HL-60 (cell line): Measurements from ENCODE around the gene CBX8.
A peak's percentile ranks its signal among the peaks of the same experiment; 100 is the strongest.

ENCODE experiments used
- DNase-seq, 2 experiments: peaks; one replicate each; pipeline ENCODE4 v3.0.0-alpha.2; 2010 to 2020; ENCODE audit warnings: low read depth in 1 of 2, low spot score in 1 of 2
- H3K27ac ChIP-seq: fragments of 250-450 bp; sonication (Bioruptor Pico); replicated peaks from 2 replicates; pipeline ENCODE4 v1.5.1; 2020; ENCODE audit warnings: mild to moderate bottlenecking, moderate library complexity
- H3K27me3 ChIP-seq: fragments of 250-450 bp; sonication (Bioruptor Pico); 2 replicates; pipeline ENCODE4 v1.5.1; 2021; ENCODE audit warnings: mild to moderate bottlenecking, moderate library complexity; ENCODE audit not compliant: insufficient read depth, poor library complexity, severe bottlenecking
- H3K4me3 ChIP-seq: replicated peaks from 2 replicates; pipeline ENCODE4 v1.5.1; 2011; ENCODE audit warnings: mild to moderate bottlenecking, control low read depth, low read length; ENCODE audit not compliant: insufficient read depth
- GABPA ChIP-seq: IDR thresholded peaks from 2 replicates; pipeline ENCODE4 v1.6.1; 2012; ENCODE audit warnings: low read depth
- POLR2AphosphoS5 ChIP-seq: IDR thresholded peaks from 2 replicates; pipeline ENCODE4 v1.6.1; 2012; ENCODE audit warnings: low read depth
- SPI1 ChIP-seq: IDR thresholded peaks from 2 replicates; pipeline ENCODE4 v1.6.1; 2012; ENCODE audit warnings: low read depth, mild to moderate bottlenecking, borderline replicate concordance
- TF ChIP-seq, protein P1 (sequence below): IDR thresholded peaks from one replicate; pipeline ENCODE4 v1.5.1; 2011; ENCODE audit warnings: low read length, control low read depth, inconsistent platforms; ENCODE audit not compliant: insufficient read depth
- TF ChIP-seq, protein P2 (sequence below): IDR thresholded peaks from 2 replicates; pipeline ENCODE4 v1.6.1; 2012; ENCODE audit warnings: low read depth; ENCODE audit not compliant: insufficient replicate concordance

Gene CBX8

DNA sequence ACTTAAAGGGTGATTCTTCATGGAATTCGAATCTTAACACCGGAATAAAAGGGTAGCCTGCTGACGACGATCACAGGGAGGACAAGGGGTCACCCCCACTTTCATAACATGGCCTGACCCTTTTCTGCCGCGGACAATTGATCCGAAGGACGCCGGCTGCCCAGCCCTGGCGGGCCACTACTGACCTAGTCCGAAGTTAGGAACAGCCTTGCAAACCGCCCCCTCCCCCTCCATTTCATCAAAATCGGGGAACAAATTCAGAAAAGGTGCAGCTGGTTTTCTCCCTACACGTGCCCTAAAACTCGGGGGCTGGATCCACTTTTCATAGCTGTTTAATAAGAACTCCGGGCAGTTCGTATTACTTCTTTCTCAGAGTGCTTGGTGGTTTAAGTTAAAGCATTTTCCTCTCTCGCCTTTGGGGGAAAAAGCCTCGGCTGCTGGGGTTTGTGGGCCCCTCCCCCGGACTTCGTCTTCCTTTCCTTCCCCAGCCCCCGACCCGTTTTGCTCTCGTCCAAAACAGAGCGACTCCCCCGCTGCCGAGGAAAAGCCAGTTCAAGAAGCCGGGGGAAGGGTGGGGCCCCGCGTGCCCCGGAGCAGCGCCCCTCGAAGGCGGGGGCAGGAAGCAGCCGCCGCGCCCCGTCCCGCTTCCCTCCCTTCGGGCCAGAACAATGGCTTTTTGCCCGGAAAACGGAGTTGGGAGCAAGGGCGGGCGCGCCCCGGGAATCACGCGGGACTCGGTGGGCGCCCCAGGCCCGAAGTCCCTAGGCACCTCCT lies 19.6 kb downstream of the CBX8 start:
- H3K27me3 ChIP-seq = peaks cover 31% of the 10 kb centered on the region
- DNase-seq = peak; percentile 39 to 44
- H3K27ac ChIP-seq = no peak overlapping the region
- TF ChIP-seq, protein P1, sequence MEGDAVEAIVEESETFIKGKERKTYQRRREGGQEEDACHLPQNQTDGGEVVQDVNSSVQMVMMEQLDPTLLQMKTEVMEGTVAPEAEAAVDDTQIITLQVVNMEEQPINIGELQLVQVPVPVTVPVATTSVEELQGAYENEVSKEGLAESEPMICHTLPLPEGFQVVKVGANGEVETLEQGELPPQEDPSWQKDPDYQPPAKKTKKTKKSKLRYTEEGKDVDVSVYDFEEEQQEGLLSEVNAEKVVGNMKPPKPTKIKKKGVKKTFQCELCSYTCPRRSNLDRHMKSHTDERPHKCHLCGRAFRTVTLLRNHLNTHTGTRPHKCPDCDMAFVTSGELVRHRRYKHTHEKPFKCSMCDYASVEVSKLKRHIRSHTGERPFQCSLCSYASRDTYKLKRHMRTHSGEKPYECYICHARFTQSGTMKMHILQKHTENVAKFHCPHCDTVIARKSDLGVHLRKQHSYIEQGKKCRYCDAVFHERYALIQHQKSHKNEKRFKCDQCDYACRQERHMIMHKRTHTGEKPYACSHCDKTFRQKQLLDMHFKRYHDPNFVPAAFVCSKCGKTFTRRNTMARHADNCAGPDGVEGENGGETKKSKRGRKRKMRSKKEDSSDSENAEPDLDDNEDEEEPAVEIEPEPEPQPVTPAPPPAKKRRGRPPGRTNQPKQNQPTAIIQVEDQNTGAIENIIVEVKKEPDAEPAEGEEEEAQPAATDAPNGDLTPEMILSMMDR = no peak
- TF ChIP-seq POLR2AphosphoS5 (no peak), GABPA (no peak), SPI1 (no peak)
- TF ChIP-seq, protein P2, sequence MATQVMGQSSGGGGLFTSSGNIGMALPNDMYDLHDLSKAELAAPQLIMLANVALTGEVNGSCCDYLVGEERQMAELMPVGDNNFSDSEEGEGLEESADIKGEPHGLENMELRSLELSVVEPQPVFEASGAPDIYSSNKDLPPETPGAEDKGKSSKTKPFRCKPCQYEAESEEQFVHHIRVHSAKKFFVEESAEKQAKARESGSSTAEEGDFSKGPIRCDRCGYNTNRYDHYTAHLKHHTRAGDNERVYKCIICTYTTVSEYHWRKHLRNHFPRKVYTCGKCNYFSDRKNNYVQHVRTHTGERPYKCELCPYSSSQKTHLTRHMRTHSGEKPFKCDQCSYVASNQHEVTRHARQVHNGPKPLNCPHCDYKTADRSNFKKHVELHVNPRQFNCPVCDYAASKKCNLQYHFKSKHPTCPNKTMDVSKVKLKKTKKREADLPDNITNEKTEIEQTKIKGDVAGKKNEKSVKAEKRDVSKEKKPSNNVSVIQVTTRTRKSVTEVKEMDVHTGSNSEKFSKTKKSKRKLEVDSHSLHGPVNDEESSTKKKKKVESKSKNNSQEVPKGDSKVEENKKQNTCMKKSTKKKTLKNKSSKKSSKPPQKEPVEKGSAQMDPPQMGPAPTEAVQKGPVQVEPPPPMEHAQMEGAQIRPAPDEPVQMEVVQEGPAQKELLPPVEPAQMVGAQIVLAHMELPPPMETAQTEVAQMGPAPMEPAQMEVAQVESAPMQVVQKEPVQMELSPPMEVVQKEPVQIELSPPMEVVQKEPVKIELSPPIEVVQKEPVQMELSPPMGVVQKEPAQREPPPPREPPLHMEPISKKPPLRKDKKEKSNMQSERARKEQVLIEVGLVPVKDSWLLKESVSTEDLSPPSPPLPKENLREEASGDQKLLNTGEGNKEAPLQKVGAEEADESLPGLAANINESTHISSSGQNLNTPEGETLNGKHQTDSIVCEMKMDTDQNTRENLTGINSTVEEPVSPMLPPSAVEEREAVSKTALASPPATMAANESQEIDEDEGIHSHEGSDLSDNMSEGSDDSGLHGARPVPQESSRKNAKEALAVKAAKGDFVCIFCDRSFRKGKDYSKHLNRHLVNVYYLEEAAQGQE = no peak
- H3K4me3 ChIP-seq = peak overlapping the region; percentile 55

DNA sequence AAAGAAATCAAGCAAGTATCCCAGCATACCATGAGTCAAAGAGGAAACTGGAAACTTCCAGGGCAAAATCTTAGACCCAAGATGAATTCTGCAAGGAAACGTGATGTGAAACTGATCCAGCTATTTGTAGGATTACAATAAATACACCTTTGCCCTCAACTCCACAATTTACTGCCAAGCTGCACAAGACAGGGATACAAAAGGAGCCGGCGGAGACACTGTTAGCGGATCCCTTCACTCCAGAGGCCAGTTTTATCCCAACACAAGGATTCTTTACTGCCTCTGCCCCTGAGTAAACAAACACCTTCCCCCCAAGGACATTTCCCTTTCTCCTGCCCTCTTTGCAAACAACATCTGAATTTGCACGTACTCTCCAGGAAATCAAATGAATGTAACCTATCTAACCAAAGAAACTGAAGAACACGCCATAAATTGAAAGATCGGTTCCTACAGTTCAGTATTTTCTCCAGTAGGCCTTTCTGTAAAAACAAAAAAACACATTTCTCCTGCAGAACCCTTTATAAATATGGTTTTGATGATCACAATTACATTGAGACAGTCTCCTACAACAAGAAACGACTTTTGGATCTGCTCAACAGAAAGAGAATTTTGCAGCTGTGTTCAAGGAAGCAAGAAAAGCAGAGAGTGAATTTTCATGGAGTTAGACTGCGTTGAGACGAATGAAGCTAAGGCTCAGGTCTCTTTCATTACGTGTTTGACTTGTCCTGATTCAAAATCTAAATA lies 20.3 kb downstream of the CBX8 start:
- TF ChIP-seq POLR2AphosphoS5 (no peak), SPI1 (no peak), GABPA (no peak)
- TF ChIP-seq, protein P2 = no peak
- DNase-seq = no peak
- no peak overlapping the region for H3K27ac ChIP-seq
- H3K4me3 ChIP-seq = no peak overlapping the region
- H3K27me3 ChIP-seq = peaks cover 31% of the 10 kb centered on the region

DNA sequence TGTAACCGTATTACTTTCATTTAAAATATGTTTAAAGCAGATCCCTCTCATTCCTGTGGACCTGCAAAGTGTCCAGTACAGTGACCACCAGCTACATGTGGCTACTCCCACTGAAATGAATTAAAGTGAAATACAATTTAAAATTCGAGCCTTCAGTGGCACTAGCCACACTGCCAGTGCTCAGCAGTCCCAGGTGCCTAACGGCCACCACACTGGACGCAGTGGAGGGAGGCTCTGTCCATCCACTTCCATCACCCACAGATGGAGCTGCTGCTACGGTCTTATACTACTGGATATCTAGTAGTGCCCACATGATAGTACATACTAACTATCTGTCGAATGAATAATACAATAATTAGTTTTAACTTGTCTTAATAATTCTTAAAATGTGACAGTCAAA lies 21.2 kb downstream of the CBX8 start:
- H3K4me3 ChIP-seq = no peak overlapping the region
- peaks cover 31% of the 10 kb centered on the region for H3K27me3 ChIP-seq
- DNase-seq = no peak
- TF ChIP-seq GABPA (no peak), POLR2AphosphoS5 (no peak), SPI1 (no peak)
- TF ChIP-seq, protein P2 = no peak
- TF ChIP-seq, protein P1 = no peak
- H3K27ac ChIP-seq = no peak overlapping the region
